22Rv1 (cell line): ENCODE measurements around the gene PTDSS2.

ENCODE experiments used
- CTCF ChIP-seq: fragments of 450-650 bp; IDR thresholded peaks from 2 replicates; pipeline ENCODE4 v1.5.1; 2017; ENCODE audit warnings: mild to moderate bottlenecking
- ZFX ChIP-seq: fragments of 450-650 bp; IDR thresholded peaks from 2 replicates; pipeline ENCODE4 v1.6.1; 2017; ENCODE audit warnings: antibody characterized with exemption, borderline replicate concordance

- TF ChIP-seq CTCF, result no peak
- TF ChIP-seq ZFX, result no peak
These were observed 7.2 kb downstream of the PTDSS2 start for GRCh38 chr11:457111-457760.
